ENCODE data around the gene IPO4. TPM values are rescaled to one million over a fixed set of nuclear protein-coding genes. Genes with fewer than 3 reads are reported as not detected.

Gene IPO4
- total and polyA plus RNA-seq, 2 experiments from 2014 or later = 34.2 to 105 TPM

DNA sequence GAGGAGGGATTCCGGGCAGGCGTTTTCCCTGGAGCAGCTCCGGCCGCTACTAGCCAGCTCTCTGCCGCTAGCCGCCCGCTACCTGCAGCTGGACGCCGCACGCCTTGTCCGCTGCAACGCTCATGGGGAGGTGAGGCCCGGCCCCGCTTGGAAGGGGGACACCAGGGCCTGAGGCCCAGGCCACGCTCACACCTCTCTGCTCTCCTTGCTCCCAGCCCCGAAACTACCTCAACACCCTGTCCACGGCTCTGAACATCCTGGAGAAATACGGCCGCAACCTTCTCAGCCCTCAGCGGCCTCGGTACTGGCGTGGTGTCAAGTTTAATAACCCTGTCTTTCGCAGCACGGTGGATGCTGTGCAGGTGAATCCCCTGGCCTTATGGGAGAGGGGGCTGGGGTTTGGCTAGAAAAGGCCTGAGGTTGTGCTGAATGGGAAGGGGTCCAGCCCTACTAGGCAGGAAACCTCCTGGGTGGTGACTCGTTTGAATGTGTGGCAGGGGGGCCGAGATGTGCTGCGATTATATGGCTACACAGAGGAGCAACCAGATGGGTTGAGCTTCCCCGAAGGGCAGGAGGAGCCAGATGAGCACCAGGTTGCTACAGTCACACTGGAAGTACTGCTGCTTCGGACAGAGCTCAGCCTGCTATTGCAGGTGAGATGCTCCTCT lies 40.7 kb downstream of the IPO4 start (continued):
- TF ChIP-seq, protein P1, sequence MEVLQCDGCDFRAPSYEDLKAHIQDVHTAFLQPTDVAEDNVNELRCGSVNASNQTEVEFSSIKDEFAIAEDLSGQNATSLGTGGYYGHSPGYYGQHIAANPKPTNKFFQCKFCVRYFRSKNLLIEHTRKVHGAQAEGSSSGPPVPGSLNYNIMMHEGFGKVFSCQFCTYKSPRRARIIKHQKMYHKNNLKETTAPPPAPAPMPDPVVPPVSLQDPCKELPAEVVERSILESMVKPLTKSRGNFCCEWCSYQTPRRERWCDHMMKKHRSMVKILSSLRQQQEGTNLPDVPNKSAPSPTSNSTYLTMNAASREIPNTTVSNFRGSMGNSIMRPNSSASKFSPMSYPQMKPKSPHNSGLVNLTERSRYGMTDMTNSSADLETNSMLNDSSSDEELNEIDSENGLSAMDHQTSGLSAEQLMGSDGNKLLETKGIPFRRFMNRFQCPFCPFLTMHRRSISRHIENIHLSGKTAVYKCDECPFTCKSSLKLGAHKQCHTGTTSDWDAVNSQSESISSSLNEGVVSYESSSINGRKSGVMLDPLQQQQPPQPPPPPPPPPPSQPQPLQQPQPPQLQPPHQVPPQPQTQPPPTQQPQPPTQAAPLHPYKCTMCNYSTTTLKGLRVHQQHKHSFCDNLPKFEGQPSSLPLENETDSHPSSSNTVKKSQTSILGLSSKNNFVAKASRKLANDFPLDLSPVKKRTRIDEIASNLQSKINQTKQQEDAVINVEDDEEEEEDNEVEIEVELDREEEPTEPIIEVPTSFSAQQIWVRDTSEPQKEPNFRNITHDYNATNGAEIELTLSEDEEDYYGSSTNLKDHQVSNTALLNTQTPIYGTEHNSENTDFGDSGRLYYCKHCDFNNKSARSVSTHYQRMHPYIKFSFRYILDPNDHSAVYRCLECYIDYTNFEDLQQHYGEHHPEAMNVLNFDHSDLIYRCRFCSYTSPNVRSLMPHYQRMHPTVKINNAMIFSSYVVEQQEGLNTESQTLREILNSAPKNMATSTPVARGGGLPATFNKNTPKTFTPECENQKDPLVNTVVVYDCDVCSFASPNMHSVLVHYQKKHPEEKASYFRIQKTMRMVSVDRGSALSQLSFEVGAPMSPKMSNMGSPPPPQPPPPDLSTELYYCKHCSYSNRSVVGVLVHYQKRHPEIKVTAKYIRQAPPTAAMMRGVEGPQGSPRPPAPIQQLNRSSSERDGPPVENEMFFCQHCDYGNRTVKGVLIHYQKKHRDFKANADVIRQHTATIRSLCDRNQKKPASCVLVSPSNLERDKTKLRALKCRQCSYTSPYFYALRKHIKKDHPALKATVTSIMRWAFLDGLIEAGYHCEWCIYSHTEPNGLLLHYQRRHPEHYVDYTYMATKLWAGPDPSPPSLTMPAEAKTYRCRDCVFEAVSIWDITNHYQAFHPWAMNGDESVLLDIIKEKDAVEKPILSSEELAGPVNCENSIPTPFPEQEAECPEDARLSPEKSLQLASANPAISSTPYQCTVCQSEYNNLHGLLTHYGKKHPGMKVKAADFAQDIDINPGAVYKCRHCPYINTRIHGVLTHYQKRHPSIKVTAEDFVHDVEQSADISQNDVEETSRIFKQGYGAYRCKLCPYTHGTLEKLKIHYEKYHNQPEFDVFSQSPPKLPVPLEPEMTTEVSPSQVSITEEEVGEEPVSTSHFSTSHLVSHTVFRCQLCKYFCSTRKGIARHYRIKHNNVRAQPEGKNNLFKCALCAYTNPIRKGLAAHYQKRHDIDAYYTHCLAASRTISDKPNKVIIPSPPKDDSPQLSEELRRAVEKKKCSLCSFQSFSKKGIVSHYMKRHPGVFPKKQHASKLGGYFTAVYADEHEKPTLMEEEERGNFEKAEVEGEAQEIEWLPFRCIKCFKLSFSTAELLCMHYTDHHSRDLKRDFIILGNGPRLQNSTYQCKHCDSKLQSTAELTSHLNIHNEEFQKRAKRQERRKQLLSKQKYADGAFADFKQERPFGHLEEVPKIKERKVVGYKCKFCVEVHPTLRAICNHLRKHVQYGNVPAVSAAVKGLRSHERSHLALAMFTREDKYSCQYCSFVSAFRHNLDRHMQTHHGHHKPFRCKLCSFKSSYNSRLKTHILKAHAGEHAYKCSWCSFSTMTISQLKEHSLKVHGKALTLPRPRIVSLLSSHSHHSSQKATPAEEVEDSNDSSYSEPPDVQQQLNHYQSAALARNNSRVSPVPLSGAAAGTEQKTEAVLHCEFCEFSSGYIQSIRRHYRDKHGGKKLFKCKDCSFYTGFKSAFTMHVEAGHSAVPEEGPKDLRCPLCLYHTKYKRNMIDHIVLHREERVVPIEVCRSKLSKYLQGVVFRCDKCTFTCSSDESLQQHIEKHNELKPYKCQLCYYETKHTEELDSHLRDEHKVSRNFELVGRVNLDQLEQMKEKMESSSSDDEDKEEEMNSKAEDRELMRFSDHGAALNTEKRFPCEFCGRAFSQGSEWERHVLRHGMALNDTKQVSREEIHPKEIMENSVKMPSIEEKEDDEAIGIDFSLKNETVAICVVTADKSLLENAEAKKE (CRISPR knock-in tag; IDR thresholded peaks at IDR 0.05) = no peak
- no peak for TF ChIP-seq ZNF114 (CRISPR knock-in tag; IDR thresholded peaks at IDR 0.05)

DNA sequence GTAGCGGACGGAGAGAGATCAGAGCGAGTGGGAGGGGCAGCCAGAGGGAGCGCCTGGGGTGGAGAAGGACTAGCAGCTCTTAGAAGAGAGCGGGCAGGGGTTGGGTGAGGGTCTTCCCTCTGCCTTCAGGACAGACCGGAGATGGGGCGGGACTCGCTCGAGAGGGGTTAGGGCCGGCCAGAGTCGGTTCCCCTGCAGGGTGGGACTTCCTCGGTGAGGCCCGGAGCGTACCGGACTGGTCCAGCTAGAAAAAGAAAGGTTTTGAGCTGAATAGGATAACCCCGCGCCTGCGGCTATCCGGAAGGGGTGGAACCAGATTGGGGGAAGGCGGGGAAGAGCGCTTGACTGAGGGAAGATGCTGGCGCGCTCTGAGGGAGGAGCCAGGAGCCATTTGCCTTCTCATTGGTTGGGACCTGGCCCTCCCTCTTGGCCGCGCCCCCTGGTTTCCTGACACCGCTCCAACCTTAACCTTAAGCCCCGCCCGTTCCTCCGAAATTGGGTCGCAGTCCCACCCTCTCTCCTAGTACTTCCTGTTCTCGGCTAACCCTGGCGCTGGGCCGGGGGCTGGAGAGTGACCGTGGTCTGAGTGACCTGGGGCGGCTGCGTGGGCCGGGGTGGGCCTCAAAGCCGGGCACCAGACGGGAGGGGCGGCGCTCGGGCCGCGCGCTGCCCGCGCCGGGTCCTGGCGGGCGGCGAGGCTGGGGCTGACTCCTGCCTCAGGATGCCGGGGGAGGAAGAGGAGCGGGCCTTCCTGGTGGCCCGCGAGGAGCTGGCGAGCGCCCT lies 41.4 kb downstream of the IPO4 start, which contains the start of gene RNF31:
RNF31 (plus strand) TSS at position 521 of the 783 bp plus-strand sequence; CDS start at position 722, 201 bp downstream.
- Histone ChIP-seq H3K36me3 (ENCODE audit: insufficient read depth) (peaks cover 26% of the 10 kb centered on the region), H3K27me3 (ENCODE audit: insufficient read depth) (no peaks in the 10 kb centered on the region), H3K79me2 (replicated peaks; ENCODE audit: insufficient read depth) (peaks cover 38% of the 10 kb centered on the region), H3K4me3 (peak within 1 kb of the TSS; percentile 70), H2AFZ (peak within 1 kb of the TSS; percentile 97), H3K27ac (ENCODE audit: low read depth) (peak within 1 kb of the TSS; percentile 51; the same call in 1 of the 2 replicates), H3K4me1 (ENCODE audit: insufficient read depth) (peaks cover 15% of the 10 kb centered on the region), H3K9me2 (ENCODE audit: insufficient read depth) (no peaks in the 10 kb centered on the region), H3K4me2 (peak within 1 kb of the TSS; percentile 99), H4K20me1 (replicated peaks; ENCODE audit: insufficient read depth) (peaks cover 7% of the 10 kb centered on the region; the same call in 1 of the 2 replicates), H3F3A (replicated peaks; ENCODE audit: low read depth) (peaks cover 11% of the 10 kb centered on the region)
- Mint-ChIP-seq H3K36me3 (ENCODE audit: low read depth) (peaks cover 66% of the 10 kb centered on the region), H3K4me1 (peaks cover 21% of the 10 kb centered on the region), H3K4me3 (peak within 1 kb of the TSS; percentile 99), H3K27ac (peak within 1 kb of the TSS; percentile 97), H3K27me3 (ENCODE audit: insufficient read depth, low read depth, poor library complexity) (peaks cover 11% of the 10 kb centered on the region), H3K9me3 (no peaks in the 10 kb centered on the region; the same call in 2 of the 3 replicates)
- DNase-seq (ENCODE audit: low spot score) = peak; percentile 100
- peak; percentile 90 for ATAC-seq
- TF ChIP-seq, protein P2, sequence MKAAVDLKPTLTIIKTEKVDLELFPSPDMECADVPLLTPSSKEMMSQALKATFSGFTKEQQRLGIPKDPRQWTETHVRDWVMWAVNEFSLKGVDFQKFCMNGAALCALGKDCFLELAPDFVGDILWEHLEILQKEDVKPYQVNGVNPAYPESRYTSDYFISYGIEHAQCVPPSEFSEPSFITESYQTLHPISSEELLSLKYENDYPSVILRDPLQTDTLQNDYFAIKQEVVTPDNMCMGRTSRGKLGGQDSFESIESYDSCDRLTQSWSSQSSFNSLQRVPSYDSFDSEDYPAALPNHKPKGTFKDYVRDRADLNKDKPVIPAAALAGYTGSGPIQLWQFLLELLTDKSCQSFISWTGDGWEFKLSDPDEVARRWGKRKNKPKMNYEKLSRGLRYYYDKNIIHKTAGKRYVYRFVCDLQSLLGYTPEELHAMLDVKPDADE (IDR thresholded peaks at IDR 0.05) = peak; percentile 53; the same call in 1 of the 2 replicates
- no peak for TF ChIP-seq JUNB (IDR thresholded peaks at IDR 0.05; ENCODE audit: unreplicated experiment)
- TF ChIP-seq, protein P3, sequence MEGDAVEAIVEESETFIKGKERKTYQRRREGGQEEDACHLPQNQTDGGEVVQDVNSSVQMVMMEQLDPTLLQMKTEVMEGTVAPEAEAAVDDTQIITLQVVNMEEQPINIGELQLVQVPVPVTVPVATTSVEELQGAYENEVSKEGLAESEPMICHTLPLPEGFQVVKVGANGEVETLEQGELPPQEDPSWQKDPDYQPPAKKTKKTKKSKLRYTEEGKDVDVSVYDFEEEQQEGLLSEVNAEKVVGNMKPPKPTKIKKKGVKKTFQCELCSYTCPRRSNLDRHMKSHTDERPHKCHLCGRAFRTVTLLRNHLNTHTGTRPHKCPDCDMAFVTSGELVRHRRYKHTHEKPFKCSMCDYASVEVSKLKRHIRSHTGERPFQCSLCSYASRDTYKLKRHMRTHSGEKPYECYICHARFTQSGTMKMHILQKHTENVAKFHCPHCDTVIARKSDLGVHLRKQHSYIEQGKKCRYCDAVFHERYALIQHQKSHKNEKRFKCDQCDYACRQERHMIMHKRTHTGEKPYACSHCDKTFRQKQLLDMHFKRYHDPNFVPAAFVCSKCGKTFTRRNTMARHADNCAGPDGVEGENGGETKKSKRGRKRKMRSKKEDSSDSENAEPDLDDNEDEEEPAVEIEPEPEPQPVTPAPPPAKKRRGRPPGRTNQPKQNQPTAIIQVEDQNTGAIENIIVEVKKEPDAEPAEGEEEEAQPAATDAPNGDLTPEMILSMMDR (conservative IDR thresholded peaks at IDR 0.05; ENCODE audit: low read depth in 2 of 2) = no peak
- no peak for TF ChIP-seq NANOG (IDR thresholded peaks at IDR 0.05; ENCODE audit: borderline replicate concordance)
- TF ChIP-seq EZH2phosphoT487 (IDR thresholded peaks at IDR 0.05; ENCODE audit: unreplicated experiment) = no peak
